ENCODE data around the gene SLC25A22.

DNA sequence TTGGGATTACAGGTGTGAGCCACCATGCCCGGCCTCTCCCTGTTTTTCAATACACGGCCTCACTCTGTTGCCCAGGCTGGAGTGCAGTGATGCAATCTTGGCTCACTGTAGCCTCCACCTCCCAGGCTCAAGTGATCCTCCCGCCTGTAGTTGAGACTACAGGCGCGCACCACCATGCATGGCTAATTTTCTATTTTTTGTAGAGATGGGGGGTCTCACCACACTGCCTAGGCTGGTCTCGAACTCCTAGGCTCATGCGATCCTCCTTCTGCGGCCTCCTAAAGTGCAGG is 32.3 kb downstream of the SLC25A22 start:
- TF ChIP-seq, protein P1, sequence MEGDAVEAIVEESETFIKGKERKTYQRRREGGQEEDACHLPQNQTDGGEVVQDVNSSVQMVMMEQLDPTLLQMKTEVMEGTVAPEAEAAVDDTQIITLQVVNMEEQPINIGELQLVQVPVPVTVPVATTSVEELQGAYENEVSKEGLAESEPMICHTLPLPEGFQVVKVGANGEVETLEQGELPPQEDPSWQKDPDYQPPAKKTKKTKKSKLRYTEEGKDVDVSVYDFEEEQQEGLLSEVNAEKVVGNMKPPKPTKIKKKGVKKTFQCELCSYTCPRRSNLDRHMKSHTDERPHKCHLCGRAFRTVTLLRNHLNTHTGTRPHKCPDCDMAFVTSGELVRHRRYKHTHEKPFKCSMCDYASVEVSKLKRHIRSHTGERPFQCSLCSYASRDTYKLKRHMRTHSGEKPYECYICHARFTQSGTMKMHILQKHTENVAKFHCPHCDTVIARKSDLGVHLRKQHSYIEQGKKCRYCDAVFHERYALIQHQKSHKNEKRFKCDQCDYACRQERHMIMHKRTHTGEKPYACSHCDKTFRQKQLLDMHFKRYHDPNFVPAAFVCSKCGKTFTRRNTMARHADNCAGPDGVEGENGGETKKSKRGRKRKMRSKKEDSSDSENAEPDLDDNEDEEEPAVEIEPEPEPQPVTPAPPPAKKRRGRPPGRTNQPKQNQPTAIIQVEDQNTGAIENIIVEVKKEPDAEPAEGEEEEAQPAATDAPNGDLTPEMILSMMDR (conservative IDR thresholded peaks at IDR 0.05), result no peak
- no peak for TF ChIP-seq EZH2 (IDR thresholded peaks at IDR 0.05; ENCODE audit: low read depth)
